Vagina (tissue), 2 donors: ENCODE results near the gene MYRIP. TPM values are rescaled to one million over a fixed set of nuclear protein-coding genes. Genes with fewer than 3 reads are reported as not detected.
"Not testable (repeated sequence)": the region's sequence is repeated elsewhere in the genome, so short reads cannot be mapped to it uniquely, and the experiment has no call there.

ENCODE experiments used
- DNase-seq, 2 donors: peaks; one replicate each; pipeline ENCODE4 v3.0.0-alpha.2; 2017; ENCODE audit errors: extremely low spot score in 2 of 2
- H3K27ac ChIP-seq: fragments of 200-600 bp; sonication (generic); one replicate; pipeline ENCODE4 v1.5.1; 2019
- H3K27me3 ChIP-seq: fragments of 200-600 bp; sonication (generic); one replicate; pipeline ENCODE4 v1.5.1; 2019
- H3K36me3 ChIP-seq, 2 donors: fragments of 200-600 bp; sonication (generic); one replicate each; pipeline ENCODE4 v1.5.1; 2017 to 2019
- H3K4me1 ChIP-seq: fragments of 200-600 bp; sonication (generic); one replicate; pipeline ENCODE4 v1.5.1; 2019
- H3K4me3 ChIP-seq, 2 donors: fragments of 200-600 bp; sonication (generic); 1 replicate in 1 of 2; 2 replicates in 1 of 2; pipeline ENCODE4 v1.5.1; 2016 to 2019
- H3K9me3 ChIP-seq: fragments of 200-600 bp; sonication (generic); one replicate; pipeline ENCODE4 v1.5.1; 2019
- CTCF ChIP-seq, 3 experiments: fragments of 450-650 bp in 2 of 3; fragments of 200-600 bp in 1 of 3; sonication (generic) in 1 of 3; IDR thresholded peaks; one replicate each; pipeline ENCODE4 v1.5.1; 2017 to 2019; ENCODE audit warnings: antibody characterized with exemption in 3 of 3, mild to moderate bottlenecking in 2 of 3, moderate library complexity in 2 of 3
- POLR2A ChIP-seq, 2 donors: fragments of 450-650 bp; IDR thresholded peaks; one replicate each; pipeline ENCODE4 v1.6.1; 2017; ENCODE audit warnings: antibody characterized with exemption in 2 of 2, mild to moderate bottlenecking in 2 of 2, moderate library complexity in 2 of 2
- POLR2AphosphoS5 ChIP-seq, 2 donors: sonication (generic); formaldehyde crosslinking; IDR thresholded peaks; one replicate each; pipeline ENCODE4 v1.9.0; 2017; ENCODE audit warnings: antibody characterized with exemption in 2 of 2, mild to moderate bottlenecking in 2 of 2, low read depth in 1 of 2; ENCODE audit not compliant: insufficient read depth in 1 of 2
- intact Hi-C: fragments of 100-400 bp; cut with DNase I; formaldehyde crosslinking; loops from one replicate; pipeline ENCODE4 v1.15.1; 2023
- total RNA-seq: library from RNA; depleted of rRNA; stranded (reverse); fragments of >200 nt; gene quantifications from one replicate; pipeline ENCODE4 v1.2.3, GENCODE V29; 2016

MYRIP gene
- total RNA-seq, 1 donor from 2014 or later, result 7.4 TPM

DNA sequence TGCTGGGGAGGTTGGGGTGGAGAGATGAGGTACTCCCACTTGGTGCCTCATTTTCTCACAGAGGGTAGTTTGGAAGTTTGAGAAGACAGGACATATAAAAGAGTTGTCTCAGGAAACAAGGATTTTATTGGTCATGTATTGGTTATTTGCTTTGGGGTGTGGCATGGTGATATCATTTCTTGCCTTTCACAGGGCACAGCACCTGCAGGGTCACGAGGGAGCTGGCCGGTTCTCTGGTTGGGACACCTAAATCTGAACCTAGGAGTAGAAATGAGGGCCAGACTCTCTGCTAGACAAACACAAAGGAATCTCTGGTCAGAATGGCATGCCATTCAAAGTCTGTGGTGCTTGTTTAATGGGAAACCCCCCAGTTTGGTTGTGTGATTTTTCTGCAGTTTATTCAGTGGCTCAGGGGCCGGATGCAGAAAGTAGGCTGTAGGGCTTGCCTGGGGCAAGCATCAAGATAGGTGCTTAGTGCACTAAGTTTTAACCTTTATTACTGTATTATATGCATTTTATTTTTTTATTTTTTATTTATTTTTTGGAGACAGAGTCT lies 262.4 kb downstream of the MYRIP start:
- H3K27me3 ChIP-seq, result no peaks in the 10 kb centered on the region
- no peak for DNase-seq
- intact Hi-C loops, result no loop called here

GRCh38 chr3:40073310-40074007 lies 264.1 kb downstream of the MYRIP start:
- no peaks in the 10 kb centered on the region for H3K9me3 ChIP-seq
- H3K36me3 ChIP-seq, result no peaks in the 10 kb centered on the region
- DNase-seq, result no peak
- TF ChIP-seq POLR2A (IDR thresholded peaks at IDR 0.05), result no peak
- TF ChIP-seq POLR2AphosphoS5 (IDR thresholded peaks at IDR 0.05; ENCODE audit: insufficient read depth in 1 of 2, low read depth in 1 of 2), result no peak
- TF ChIP-seq CTCF (IDR thresholded peaks at IDR 0.05), result no peak
- no peaks in the 10 kb centered on the region for H3K27me3 ChIP-seq
- intact Hi-C loops, result no loop called here
- no peaks in the 10 kb centered on the region for H3K4me1 ChIP-seq
- no peak overlapping the region for H3K4me3 ChIP-seq
- no peak overlapping the region for H3K27ac ChIP-seq

More for the DNA sequence above, 262.4 kb downstream of the MYRIP start:
- H3K4me1 ChIP-seq, result no peaks in the 10 kb centered on the region
- no peaks in the 10 kb centered on the region for H3K36me3 ChIP-seq
- H3K9me3 ChIP-seq, result no peaks in the 10 kb centered on the region
- no peak overlapping the region for H3K4me3 ChIP-seq
- TF ChIP-seq POLR2A (IDR thresholded peaks at IDR 0.05), result no peak
- TF ChIP-seq POLR2AphosphoS5 (IDR thresholded peaks at IDR 0.05; ENCODE audit: insufficient read depth in 1 of 2, low read depth in 1 of 2), result no peak
- no peak for TF ChIP-seq CTCF (IDR thresholded peaks at IDR 0.05)
- H3K27ac ChIP-seq, result no peak overlapping the region

GRCh38 chr3:40077139-40077538 lies 267.7 kb downstream of the MYRIP start:
- H3K4me1 ChIP-seq, H3K27ac ChIP-seq, DNase-seq, intact Hi-C loops, H3K9me3 ChIP-seq, H3K27me3 ChIP-seq, H3K4me3 ChIP-seq, H3K36me3 ChIP-seq: not testable (repeated sequence)

DNA sequence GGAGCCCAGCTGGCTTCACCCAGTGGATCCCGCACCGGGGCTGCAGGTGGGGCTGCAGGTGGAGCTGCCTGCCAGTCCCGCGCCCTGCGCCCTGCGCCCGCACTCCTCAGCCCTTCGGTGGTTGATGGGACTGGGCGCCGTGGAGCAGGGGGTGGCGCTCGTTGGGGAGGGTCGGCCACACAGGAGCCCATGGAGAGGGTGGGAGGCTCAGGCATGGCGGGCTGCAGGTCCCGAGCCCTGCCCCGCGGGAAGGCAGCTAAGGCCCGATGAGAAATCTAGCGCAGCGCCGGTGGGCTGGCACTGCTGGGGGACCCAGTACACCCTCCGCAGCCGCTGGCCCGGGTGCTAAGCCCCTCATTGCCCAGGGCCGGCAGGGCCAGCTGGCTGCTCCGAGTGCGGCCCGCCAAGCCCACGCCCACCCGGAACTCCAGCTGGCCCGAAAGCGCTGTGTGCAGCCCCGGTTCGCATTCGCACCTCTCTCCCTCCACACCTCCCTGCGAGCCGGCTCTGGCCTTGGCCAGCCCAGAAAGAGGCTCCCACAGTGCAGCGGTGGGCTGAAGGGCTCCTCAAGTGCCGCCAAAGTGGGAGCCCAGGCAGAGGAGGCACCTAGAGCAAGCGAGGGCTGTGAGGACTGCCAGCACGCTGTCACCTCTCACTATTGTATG lies 268.6 kb downstream of the MYRIP start:
- intact Hi-C loops, H3K9me3 ChIP-seq, H3K4me1 ChIP-seq, DNase-seq, H3K27me3 ChIP-seq, H3K36me3 ChIP-seq, H3K4me3 ChIP-seq, H3K27ac ChIP-seq: not testable (repeated sequence)

DNA sequence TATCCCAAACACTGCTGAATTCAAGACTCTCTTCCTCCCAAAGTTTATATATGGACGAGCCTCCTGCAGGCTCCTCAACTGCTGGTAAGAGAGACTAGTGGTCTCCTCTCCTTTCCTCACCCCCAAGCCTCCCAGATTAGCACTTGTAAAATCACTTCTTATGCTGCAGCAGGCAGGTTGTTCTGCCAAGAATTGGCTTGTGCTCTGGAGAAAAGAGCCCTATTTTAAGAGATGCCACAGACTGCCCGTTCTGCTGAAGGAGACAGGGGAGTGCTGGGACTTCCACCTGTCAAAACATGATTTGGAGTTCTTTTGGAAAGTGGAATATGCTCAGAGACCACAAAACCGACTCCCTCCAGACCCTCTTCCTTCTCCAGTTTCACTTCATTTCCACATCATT lies 269.2 kb downstream of the MYRIP start:
- no peak overlapping the region for H3K27ac ChIP-seq
- no peaks in the 10 kb centered on the region for H3K4me1 ChIP-seq
- no peaks in the 10 kb centered on the region for H3K9me3 ChIP-seq
- H3K27me3 ChIP-seq, result no peaks in the 10 kb centered on the region
- TF ChIP-seq POLR2AphosphoS5 (IDR thresholded peaks at IDR 0.05; ENCODE audit: insufficient read depth in 1 of 2, low read depth in 1 of 2), result no peak
- no peak for TF ChIP-seq CTCF (IDR thresholded peaks at IDR 0.05)
- TF ChIP-seq POLR2A (IDR thresholded peaks at IDR 0.05), result no peak
- no peak for DNase-seq
- no peak overlapping the region for H3K4me3 ChIP-seq
- intact Hi-C loops, result no loop called here
- H3K36me3 ChIP-seq, result no peaks in the 10 kb centered on the region
